GM12873 (cell line): Measurements from ENCODE around the gene HIPK2.

Experiments used
- CTCF ChIP-seq: IDR thresholded peaks from 2 replicates; pipeline ENCODE4 v1.5.1; 2012; ENCODE audit warnings: low read depth, mild to moderate bottlenecking, moderate library complexity, low read length, control low read depth; ENCODE audit not compliant: insufficient read depth; ENCODE audit errors: missing control alignments

HIPK2 gene

GRCh38 chr7:139773371-139773770, 4.4 kb downstream of the HIPK2 start:
- no peak for TF ChIP-seq CTCF

GRCh38 chr7:139772873-139773272, 4.9 kb downstream of the HIPK2 start:
- TF ChIP-seq CTCF = no peak

- no peak for TF ChIP-seq CTCF
Measured at GRCh38 chr7:139772115-139772514, 5.7 kb downstream of the HIPK2 start.

- TF ChIP-seq CTCF = no peak
Measured at GRCh38 chr7:139771001-139771956, 6.5 kb downstream of the HIPK2 start.

GRCh38 chr7:139769761-139770160, 8.0 kb downstream of the HIPK2 start:
- no peak for TF ChIP-seq CTCF

- no peak for TF ChIP-seq CTCF
Measured at GRCh38 chr7:139769066-139769465, 8.7 kb downstream of the HIPK2 start.

GRCh38 chr7:139768249-139768824, 9.5 kb downstream of the HIPK2 start:
- TF ChIP-seq CTCF = no peak
